NCI-H2029 treated with DMSO at 0.1 percent for 48 hours (cell line): ENCODE data around the gene AP1AR.

Experiments
- DNase-seq: peaks from one replicate; lab custom pipeline; 2025; lab: John Stamatoyannopoulos, UW

AP1AR gene

DNA sequence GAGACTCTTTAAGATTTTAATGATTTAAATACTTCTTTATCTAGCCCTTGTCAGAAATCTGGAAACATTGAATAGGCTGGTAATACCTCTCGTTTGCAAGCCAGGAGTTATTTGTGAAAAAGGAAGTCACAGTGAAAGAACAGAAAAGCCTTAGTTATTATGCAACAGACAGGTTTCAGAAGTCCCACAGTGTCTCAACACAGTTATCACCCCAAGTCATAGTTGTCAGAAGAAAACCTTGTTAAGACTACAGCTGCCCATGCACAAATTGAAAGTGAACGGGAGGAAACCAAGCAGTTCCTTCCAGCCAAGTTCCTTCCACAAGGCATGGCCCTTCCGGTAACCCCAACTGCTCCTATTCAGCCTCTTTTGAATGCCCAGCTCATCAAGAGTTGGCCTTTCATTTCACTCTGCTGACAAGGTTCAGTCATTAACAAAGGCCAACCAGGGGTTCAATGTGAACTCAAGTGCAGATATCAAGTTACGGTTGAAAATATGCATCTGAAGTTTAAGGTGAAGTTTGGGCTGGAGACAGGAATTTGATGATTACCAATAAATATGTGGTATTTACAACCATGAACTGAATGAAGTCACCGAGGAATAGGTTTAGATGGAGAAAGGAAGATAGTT is 81.1 kb downstream of the AP1AR start:
- DNase-seq = no peak

DNA sequence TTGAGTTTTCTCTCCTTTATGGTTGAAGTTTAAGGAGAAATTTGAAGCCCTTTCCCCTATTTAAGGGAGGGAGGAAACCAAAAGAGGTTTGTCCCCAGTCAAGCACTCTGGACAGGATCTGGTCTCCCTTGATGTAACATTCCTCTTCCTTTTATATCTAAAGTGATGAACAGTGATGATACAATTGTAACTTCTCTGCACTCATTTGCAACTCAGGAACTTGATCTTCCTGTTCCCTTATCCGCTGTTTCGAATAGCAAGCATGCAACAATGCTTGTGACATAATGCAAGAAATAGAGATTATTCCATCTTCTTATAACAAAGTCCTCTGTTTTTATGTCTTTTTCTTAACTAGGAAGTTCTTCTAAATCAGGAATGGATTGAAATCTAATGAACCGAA is 83.9 kb downstream of the AP1AR start:
- DNase-seq = no peak

DNA sequence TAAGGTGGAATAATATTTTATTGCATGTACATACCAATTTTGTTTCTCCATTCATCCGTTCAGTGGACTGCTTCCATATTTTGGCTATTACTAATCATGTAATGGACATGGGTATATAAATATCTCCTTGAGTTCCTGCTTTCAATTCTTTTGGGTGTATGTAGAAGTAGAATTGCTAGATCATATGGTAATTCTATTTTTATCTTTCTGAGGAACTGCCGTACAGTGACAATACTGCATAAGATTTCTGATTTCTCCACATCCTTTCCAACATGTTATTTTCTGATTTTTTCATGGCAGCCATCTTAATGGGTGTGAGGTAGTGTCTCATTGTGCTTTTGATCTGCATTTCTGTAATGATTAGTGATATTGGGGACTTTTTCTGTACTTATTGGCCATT is 84.8 kb downstream of the AP1AR start:
- no peak for DNase-seq

DNA sequence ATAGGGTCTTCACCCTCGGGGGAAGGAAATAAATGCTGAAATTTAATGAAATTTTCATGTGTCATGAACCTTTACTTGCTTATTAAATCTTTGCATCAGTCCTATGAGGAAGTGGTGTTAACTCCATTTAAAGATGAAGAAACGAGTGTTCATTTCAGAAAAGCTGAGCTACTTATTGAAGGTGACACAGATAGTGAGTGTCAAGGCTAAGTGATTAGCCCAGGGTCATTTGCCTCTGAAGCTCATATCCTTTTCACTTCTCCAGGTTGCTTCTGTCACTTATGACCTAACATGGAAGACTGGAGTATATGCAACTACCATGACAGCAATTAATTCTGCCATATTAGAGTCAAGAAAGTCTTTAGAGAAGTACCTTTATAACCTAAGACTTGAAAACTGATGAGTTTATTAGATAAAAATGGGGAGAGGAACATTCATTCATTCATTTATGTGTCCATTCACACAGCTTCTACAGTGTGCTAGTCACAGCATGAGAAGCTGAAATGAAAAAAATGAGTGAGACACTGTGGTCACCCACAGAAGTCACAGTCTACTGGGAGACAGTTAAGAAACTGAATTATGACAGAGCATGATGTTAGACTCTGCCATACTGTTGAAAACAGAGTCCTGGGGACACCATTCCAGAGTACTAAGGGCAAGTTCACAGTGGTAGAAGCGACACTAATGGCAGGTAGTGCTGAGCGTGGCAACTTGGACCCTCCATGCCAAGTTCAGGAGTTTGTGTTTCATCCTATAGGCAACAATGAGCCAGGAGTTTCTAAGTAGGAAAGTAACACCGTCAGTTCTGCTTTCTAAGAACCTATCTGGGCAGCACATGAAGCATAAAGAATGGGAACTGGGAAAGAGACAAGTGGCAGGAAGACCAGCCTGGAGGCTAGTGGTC is 86.9 kb downstream of the AP1AR start:
- DNase-seq = no peak
